Measurements from ENCODE around the gene TACC2.

Gene TACC2

GRCh38 chr10:122132331-122132755 is 143.4 kb downstream of the TACC2 start:
- Histone ChIP-seq H3K9me3 (ENCODE audit: severe bottlenecking) (no peaks in the 10 kb centered on the region), H3K27ac (no peak overlapping the region), H3K4me3 (ENCODE audit: low read depth, low read length) (no peak overlapping the region), H3K36me3 (no peaks in the 10 kb centered on the region), H3K27me3 (ENCODE audit: insufficient read depth, low read depth, severe bottlenecking) (no peaks in the 10 kb centered on the region)
- no peak for DNase-seq
- TF ChIP-seq, protein P1, sequence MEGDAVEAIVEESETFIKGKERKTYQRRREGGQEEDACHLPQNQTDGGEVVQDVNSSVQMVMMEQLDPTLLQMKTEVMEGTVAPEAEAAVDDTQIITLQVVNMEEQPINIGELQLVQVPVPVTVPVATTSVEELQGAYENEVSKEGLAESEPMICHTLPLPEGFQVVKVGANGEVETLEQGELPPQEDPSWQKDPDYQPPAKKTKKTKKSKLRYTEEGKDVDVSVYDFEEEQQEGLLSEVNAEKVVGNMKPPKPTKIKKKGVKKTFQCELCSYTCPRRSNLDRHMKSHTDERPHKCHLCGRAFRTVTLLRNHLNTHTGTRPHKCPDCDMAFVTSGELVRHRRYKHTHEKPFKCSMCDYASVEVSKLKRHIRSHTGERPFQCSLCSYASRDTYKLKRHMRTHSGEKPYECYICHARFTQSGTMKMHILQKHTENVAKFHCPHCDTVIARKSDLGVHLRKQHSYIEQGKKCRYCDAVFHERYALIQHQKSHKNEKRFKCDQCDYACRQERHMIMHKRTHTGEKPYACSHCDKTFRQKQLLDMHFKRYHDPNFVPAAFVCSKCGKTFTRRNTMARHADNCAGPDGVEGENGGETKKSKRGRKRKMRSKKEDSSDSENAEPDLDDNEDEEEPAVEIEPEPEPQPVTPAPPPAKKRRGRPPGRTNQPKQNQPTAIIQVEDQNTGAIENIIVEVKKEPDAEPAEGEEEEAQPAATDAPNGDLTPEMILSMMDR (IDR thresholded peaks at IDR 0.05; ENCODE audit: low read depth, low read length) = no peak

DNA sequence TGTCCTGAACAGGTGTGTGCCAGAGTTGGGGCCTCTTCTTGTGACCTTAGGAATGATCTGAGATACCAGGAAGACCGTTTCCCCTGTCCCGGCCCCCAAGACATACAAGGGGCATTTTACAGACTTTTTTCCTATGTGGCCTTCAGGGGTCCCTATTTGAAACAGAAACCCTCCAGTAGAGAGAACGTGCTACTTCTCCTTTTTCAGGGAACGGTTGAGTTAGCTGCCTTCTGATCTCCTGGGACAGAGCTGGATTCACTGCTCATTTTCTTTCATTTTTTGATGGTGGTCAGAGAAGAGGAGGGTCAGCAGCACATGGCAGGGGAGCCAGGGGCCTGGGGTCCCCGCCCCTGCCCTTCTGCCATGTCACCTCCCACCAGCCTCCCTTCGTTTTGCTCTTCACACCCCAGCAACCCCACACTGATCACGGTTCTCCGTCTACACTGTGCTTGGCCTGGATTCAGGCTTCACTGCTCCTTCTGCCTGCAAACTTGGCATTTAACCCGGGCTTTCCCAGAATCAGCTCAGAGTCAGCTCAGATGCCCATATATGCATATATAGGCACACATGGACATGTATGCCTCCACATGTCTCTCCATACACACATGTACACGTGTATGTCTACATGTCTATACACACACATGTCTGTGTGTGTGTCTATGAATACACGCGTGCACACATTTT is 144.1 kb downstream of the TACC2 start:
- no peaks in the 10 kb centered on the region for H3K36me3 ChIP-seq
- H3K9me3 ChIP-seq (ENCODE audit: severe bottlenecking) = no peaks in the 10 kb centered on the region
- TF ChIP-seq, protein P1 (IDR thresholded peaks at IDR 0.05; ENCODE audit: low read depth, low read length) = no peak
- no peaks in the 10 kb centered on the region for H3K27me3 ChIP-seq (ENCODE audit: insufficient read depth, low read depth, severe bottlenecking)
- no peak overlapping the region for H3K27ac ChIP-seq
- DNase-seq = no peak
- no peak overlapping the region for H3K4me3 ChIP-seq (ENCODE audit: low read depth, low read length)

GRCh38 chr10:122135251-122136025 is 146.5 kb downstream of the TACC2 start:
- Histone ChIP-seq H3K27me3 (ENCODE audit: insufficient read depth, low read depth, severe bottlenecking) (no peaks in the 10 kb centered on the region), H3K4me3 (ENCODE audit: low read depth, low read length) (no peak overlapping the region), H3K36me3 (no peaks in the 10 kb centered on the region), H3K9me3 (ENCODE audit: severe bottlenecking) (no peaks in the 10 kb centered on the region), H3K27ac (no peak overlapping the region)
- no peak for DNase-seq
- TF ChIP-seq, protein P1 (IDR thresholded peaks at IDR 0.05; ENCODE audit: low read depth, low read length) = no peak

DNA sequence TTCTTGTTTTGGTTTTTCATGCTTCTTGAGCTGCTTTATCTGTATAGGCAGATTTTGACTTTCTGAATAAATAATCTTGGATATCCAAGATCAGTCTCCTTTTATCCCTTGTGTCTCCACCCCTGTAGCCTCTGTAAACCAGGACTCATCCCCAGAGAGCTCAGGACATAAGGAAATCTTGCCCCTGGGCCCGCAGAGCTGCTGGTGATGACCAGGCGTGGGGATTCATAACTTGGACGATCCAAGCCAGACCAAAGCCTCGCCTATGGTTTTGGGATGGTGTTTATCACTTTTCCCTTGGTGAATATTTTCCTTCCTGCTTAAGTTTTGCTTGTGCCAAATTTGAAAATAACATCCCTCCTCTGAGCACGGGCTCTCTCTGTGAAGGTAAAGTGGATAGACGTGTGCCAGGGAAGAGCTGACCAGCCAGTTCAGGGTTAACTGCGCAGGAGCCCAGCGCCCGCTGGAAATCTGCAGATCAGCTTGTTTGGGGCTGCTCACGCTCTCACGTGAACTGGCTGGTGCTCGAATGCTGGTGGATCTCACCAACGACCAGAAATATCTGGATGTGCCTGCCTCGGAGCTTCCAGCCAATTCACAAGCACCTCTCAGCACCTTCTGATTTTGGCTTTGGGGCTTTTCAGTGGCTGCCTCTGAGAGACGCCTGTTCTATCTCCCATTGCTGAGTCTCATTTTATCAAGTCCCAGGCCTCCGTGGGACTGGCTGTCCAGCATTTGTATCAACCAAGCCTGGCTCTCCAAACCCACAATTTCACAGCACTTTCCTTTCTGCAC is 150.1 kb downstream of the TACC2 start:
- Histone ChIP-seq H3K36me3 (no peaks in the 10 kb centered on the region), H3K27ac (peak overlapping the region; percentile 52), H3K4me3 (ENCODE audit: low read depth, low read length) (no peak overlapping the region), H3K27me3 (ENCODE audit: insufficient read depth, low read depth, severe bottlenecking) (no peaks in the 10 kb centered on the region), H3K9me3 (ENCODE audit: severe bottlenecking) (no peaks in the 10 kb centered on the region)
- TF ChIP-seq, protein P1 (IDR thresholded peaks at IDR 0.05; ENCODE audit: low read depth, low read length) = no peak
- DNase-seq = no peak

GRCh38 chr10:122139627-122140170 is 150.7 kb downstream of the TACC2 start:
- H3K27ac ChIP-seq = peak overlapping the region; percentile 61
- H3K4me3 ChIP-seq (ENCODE audit: low read depth, low read length) = no peak overlapping the region
- H3K9me3 ChIP-seq (ENCODE audit: severe bottlenecking) = no peaks in the 10 kb centered on the region
- no peaks in the 10 kb centered on the region for H3K36me3 ChIP-seq
- peak; percentile 59 for DNase-seq
- H3K27me3 ChIP-seq (ENCODE audit: insufficient read depth, low read depth, severe bottlenecking) = no peaks in the 10 kb centered on the region
- TF ChIP-seq, protein P1 (IDR thresholded peaks at IDR 0.05; ENCODE audit: low read depth, low read length) = no peak
